OCI-LY1 (cell line): ENCODE data around the gene SDCCAG8.

ENCODE experiments used
- H2AFZ ChIP-seq: fragments of 200-600 bp; sonication (generic), shearing (Covaris generic); 2 replicates; pipeline ENCODE4 v1.6.0; 2014; ENCODE audit warnings: antibody characterized with exemption, mild to moderate bottlenecking, low read length
- H3F3A ChIP-seq: fragments of 200-600 bp; sonication (generic), shearing (Covaris generic); 2 replicates; pipeline ENCODE4 v1.6.0; 2014; ENCODE audit warnings: mild to moderate bottlenecking, antibody characterized with exemption, low read length, moderate library complexity; ENCODE audit not compliant: insufficient read depth
- H3K27ac ChIP-seq: fragments of 200-600 bp; sonication (generic); 2 replicates; pipeline ENCODE4 v1.5.1; 2014; ENCODE audit warnings: low read length, mixed run types, mild to moderate bottlenecking, low read depth; ENCODE audit not compliant: poor library complexity, severe bottlenecking
- H3K27me3 ChIP-seq: fragments of 200-600 bp; sonication (generic); 2 replicates; pipeline ENCODE4 v1.6.0; 2014; ENCODE audit warnings: antibody characterized with exemption, mild to moderate bottlenecking, low read length, moderate library complexity; ENCODE audit not compliant: insufficient read depth
- H3K36me3 ChIP-seq: fragments of 200-600 bp; sonication (generic); 2 replicates; pipeline ENCODE4 v1.6.1; 2014; ENCODE audit warnings: mild to moderate bottlenecking, antibody characterized with exemption, low read length, moderate library complexity, mixed read lengths; ENCODE audit not compliant: insufficient read depth
- H3K4me1 ChIP-seq: fragments of 200-600 bp; sonication (generic); 2 replicates; pipeline ENCODE4 v1.5.1; 2014; ENCODE audit warnings: mild to moderate bottlenecking, low read length, moderate library complexity; ENCODE audit not compliant: insufficient read depth, severe bottlenecking
- H3K4me2 ChIP-seq: fragments of 200-600 bp; sonication (generic), shearing (Covaris generic); 2 replicates; pipeline ENCODE4 v1.6.1; 2014; ENCODE audit warnings: low read length
- H3K4me3 ChIP-seq: fragments of 200-600 bp; sonication (generic); 2 replicates; pipeline ENCODE4 v1.5.1; 2014; ENCODE audit warnings: low read length, low read depth, mild to moderate bottlenecking, mixed read lengths; ENCODE audit not compliant: poor library complexity, severe bottlenecking
- H3K79me2 ChIP-seq: fragments of 200-600 bp; shearing (Covaris generic); 2 replicates; pipeline ENCODE4 v1.6.1; 2016; ENCODE audit warnings: mixed run types, low read length, mixed read lengths; ENCODE audit not compliant: insufficient read depth
- H3K9ac ChIP-seq: fragments of 200-600 bp; sonication (generic), shearing (Covaris generic); 2 replicates; pipeline ENCODE4 v1.6.1; 2014; ENCODE audit warnings: mild to moderate bottlenecking, low read length, mixed read lengths
- H3K9me2 ChIP-seq: fragments of 200-600 bp; sonication (generic), shearing (Covaris generic); 2 replicates; pipeline ENCODE4 v1.6.1; 2014; ENCODE audit warnings: low read depth, mild to moderate bottlenecking, low read length, mixed read lengths
- H3K9me3 ChIP-seq: fragments of 200-600 bp; shearing (Covaris generic); 2 replicates; pipeline ENCODE4 v1.6.1; 2014; ENCODE audit warnings: low read length, mixed read lengths
- H4K20me1 ChIP-seq: fragments of 200-600 bp; sonication (generic), shearing (Covaris generic); 2 replicates; pipeline ENCODE4 v1.6.0; 2016; ENCODE audit warnings: mild to moderate bottlenecking, low read length; ENCODE audit not compliant: insufficient read depth
- CTCF ChIP-seq: fragments of 200-600 bp; sonication (generic), shearing (Covaris generic); IDR thresholded peaks from 2 replicates; pipeline ENCODE4 v1.5.1; 2017; ENCODE audit warnings: mild to moderate bottlenecking, antibody characterized with exemption, low read length, moderate library complexity, mixed read lengths
- EZH2 ChIP-seq: fragments of 200-600 bp; sonication (generic), shearing (Covaris generic); IDR thresholded peaks from 2 replicates; pipeline ENCODE4 v1.8.0; 2017; ENCODE audit warnings: borderline replicate concordance, mixed run types, mild to moderate bottlenecking, antibody characterized with exemption, low read length, moderate library complexity, mixed read lengths

Gene SDCCAG8

GRCh38 chr1:243253211-243253925 is 2.5 kb upstream of the SDCCAG8 start:
- H3K79me2 ChIP-seq: peaks cover 78% of the 10 kb centered on the region
- H2AFZ ChIP-seq: no peak overlapping the region
- TF ChIP-seq CTCF: no peak
- TF ChIP-seq EZH2: no peak
- peak overlapping the region; percentile 78 for H3K4me2 ChIP-seq
- H3K9me2 ChIP-seq: no peaks in the 10 kb centered on the region
- H3K4me3 ChIP-seq: peak overlapping the region; percentile 98
- peaks cover 45% of the 10 kb centered on the region for H3K4me1 ChIP-seq
- no peaks in the 10 kb centered on the region for H3K27me3 ChIP-seq
- peak overlapping the region; percentile 94 for H3K9ac ChIP-seq
- H3K9me3 ChIP-seq: no peaks in the 10 kb centered on the region
- no peaks in the 10 kb centered on the region; the same call in 1 of the 2 replicates for H4K20me1 ChIP-seq
- H3K27ac ChIP-seq: peak overlapping the region; percentile 3
- H3K36me3 ChIP-seq: no peaks in the 10 kb centered on the region
- H3F3A ChIP-seq: no peaks in the 10 kb centered on the region

GRCh38 chr1:243253926-243254232 is 2.0 kb upstream of the SDCCAG8 start:
- Histone ChIP-seq H3K79me2 (peaks cover 75% of the 10 kb centered on the region), H3K27me3 (no peaks in the 10 kb centered on the region), H3K36me3 (no peaks in the 10 kb centered on the region), H3K9me2 (no peaks in the 10 kb centered on the region), H3K9me3 (no peaks in the 10 kb centered on the region), H3K4me2 (peak overlapping the region; percentile 78), H4K20me1 (no peaks in the 10 kb centered on the region; the same call in 1 of the 2 replicates), H3K9ac (peak overlapping the region; percentile 94), H3F3A (no peaks in the 10 kb centered on the region), H3K4me3 (peak overlapping the region; percentile 98), H3K4me1 (peaks cover 45% of the 10 kb centered on the region), H2AFZ (no peak overlapping the region), H3K27ac (peak overlapping the region; percentile 85)
- no peak for TF ChIP-seq EZH2
- no peak for TF ChIP-seq CTCF

GRCh38 chr1:243254233-243254926 is 1.5 kb upstream of the SDCCAG8 start:
- Histone ChIP-seq H3K79me2 (peaks cover 71% of the 10 kb centered on the region), H3K4me3 (peak overlapping the region; percentile 98), H3K9me2 (no peaks in the 10 kb centered on the region), H4K20me1 (no peaks in the 10 kb centered on the region; the same call in 1 of the 2 replicates), H3F3A (no peaks in the 10 kb centered on the region), H2AFZ (no peak overlapping the region), H3K27ac (peak overlapping the region; percentile 85), H3K9me3 (no peaks in the 10 kb centered on the region), H3K4me2 (peak overlapping the region; percentile 78), H3K36me3 (no peaks in the 10 kb centered on the region), H3K27me3 (no peaks in the 10 kb centered on the region), H3K9ac (peak overlapping the region; percentile 94), H3K4me1 (peaks cover 45% of the 10 kb centered on the region)
- no peak for TF ChIP-seq CTCF
- TF ChIP-seq EZH2: no peak
